Stimulated activated naive CD4-positive, alpha-beta T cell (primary cell): ENCODE measurements around the gene NEDD9.

Experiments used
- DNase-seq, 6 experiments: peaks; one replicate each; lab custom pipeline; 2025; lab: John Stamatoyannopoulos, UW

Gene NEDD9

DNA sequence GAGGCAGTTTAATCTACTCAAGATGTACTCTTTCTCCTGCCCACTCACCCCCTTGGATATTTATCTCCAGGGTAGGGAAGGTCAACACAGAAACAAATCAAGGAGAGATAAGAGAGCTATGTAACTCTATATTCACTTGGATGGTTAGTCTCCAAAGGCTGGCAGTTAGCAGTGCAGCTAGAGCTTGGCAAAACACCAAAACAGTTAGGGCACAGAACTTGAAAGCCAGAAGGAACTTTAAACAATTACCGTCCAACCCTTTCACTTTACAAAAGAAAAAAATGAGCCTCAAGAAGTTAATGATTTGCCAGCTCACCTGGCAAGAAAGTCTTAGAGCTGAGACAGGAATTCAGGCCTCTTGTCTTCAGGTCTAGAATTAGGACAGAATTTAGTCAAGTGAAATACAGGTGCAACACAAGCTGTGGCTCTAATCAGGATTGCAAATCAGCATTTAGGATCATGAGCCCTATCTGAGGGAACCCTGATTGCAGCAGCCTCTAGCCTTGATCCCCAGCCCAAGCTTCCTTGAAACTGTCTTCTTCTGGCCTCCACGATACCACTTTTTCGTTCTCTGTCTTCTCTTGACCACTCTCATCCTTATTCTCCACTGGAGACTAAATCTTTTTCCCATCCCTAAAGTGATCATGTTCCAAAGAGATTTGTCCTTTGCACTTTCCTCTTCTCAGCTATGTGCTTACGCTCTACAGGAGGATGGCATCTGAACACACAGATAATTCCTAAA, 14.9 kb downstream of the NEDD9 start:
- DNase-seq = no peak

- no peak for DNase-seq
Observed at GRCh38 chr6:11215773-11216172, 16.7 kb downstream of the NEDD9 start.

DNA sequence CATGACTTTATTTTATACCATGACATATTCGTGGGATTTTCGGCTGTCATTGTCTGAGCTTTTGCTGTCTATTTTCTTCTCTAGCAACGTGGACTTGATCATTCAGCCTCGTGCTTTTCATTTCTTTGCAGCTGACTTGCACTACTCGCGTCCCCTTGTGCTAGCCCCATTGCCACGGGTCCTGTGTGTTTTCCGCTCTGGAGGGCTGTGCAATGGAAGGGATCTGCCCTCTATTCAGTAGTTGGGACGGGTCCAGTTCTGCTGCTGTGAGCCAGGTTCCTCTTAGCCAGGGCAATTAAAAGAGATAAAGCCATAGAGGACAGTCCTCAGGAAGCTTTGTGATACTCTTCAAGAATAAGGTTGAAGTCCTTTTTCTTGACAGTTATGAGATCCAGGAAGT, 17.6 kb downstream of the NEDD9 start:
- no peak for DNase-seq

DNA sequence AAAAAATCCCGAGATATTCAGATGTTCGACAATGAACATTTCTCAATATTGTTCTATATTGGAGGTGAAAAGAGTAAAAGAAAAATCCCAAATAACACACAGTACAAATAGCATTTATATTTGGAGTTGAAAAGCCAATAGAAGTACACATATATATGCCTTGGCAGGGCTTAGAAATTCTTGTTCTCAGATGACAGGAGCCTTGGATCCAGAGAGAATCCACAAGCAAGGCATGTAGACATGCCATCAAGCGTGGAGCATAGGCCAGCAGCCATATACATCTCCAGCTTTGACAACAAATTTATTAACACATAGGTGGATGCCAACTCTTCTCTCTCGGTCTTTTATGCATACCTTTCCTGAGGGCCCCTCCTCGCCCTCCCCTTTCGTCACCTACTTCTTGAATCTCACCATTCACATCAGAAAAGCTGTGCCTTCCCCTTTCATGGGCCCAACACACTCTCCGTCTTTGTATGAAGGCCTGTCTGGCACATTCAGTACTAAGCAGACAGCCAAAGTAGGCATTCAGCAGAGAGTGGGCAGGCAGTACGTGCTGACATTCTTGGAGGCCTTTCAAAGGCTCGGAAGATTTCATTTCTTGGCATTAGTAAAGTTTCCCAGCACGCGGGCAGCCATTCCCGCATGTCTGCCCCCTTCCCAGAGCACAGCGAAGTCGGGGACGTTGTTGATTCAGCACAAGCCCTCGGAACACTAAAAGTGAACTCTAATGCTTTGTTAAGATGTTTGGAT, 18.2 kb downstream of the NEDD9 start:
- DNase-seq = no peak

- DNase-seq = no peak
Observed at GRCh38 chr6:11213422-11214021, 18.9 kb downstream of the NEDD9 start.

DNA sequence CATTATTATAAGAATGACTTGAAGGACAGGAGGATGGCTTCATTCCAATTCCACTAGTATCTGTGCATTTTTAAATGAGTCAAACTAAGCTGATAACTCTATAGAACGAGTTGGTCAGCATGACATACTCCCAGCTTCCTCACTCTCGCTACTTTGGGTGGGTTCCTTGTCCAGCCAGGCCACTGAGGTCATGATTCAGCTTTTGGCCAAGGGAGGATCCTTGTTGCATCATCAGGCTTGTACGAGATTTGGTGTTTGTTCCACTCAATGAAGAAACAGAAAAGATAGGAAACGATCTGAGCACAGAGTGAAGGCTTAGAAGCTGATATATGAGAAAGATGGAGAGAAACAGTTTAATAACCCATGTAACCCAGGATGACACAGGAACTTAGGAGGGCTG, 19.8 kb downstream of the NEDD9 start:
- no peak for DNase-seq

DNA sequence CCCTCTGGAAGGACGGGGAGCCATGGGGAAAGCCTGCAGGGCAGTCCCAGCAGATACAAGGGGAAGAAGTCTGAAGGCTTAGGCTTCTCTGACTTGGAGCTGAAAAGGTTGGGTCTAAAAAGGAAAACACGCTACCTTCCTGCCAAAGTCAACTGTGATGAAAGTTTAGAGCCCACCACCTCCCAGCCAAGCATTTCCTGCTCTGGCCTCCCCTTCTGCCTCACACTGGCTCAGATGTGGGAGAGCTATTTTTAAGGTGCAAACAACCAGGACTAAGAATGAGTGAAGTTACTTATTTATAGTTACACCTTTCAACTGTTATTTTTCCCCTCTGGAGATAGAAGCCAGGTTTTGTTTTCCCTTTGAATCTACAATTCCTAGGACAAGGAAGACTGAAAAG, 21.2 kb downstream of the NEDD9 start:
- DNase-seq = no peak

GRCh38 chr6:11210386-11211138, 21.9 kb downstream of the NEDD9 start:
- no peak for DNase-seq

DNA sequence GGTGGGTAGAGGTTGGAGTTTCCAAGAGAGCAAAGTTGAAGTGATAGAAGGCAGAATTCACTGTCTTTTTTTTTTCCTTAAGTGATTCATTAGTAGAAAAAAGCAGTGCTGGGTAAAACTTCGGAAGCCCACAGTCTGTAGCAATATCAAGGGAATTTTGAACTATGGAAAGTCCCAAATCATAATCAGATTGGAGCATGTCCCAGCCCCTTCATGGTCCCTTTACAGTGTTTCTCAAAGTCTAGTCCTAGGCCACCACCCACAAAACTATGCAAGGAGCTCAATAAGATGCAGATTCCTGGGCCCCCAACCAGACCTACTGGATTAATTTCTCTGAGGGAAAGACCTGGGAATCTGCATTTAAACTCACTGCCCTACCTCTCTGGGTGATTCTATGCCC, 22.6 kb downstream of the NEDD9 start:
- DNase-seq = no peak

DNA sequence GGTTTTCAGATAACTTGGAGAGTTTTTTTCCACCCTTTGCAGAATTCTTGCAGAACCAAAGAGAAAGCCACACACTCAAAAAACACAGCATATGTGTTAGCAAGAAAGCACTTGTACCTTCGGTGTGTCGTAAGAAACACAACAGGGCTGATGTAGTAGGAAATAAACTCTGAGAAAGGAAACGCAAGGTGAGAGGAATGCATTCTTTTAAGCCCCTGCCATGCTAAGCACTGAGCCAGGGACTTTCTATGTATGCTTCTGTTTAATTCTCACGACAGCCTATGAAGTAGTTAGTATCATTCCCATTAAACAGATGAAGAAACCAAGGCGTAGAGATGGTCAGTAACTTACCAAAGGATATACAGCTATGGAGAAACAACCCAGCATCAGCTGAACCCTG, 23.1 kb downstream of the NEDD9 start:
- DNase-seq = no peak

GRCh38 chr6:11208854-11209253, 23.6 kb downstream of the NEDD9 start:
- DNase-seq = no peak

GRCh38 chr6:11208267-11208666, 24.2 kb downstream of the NEDD9 start:
- DNase-seq = no peak

DNA sequence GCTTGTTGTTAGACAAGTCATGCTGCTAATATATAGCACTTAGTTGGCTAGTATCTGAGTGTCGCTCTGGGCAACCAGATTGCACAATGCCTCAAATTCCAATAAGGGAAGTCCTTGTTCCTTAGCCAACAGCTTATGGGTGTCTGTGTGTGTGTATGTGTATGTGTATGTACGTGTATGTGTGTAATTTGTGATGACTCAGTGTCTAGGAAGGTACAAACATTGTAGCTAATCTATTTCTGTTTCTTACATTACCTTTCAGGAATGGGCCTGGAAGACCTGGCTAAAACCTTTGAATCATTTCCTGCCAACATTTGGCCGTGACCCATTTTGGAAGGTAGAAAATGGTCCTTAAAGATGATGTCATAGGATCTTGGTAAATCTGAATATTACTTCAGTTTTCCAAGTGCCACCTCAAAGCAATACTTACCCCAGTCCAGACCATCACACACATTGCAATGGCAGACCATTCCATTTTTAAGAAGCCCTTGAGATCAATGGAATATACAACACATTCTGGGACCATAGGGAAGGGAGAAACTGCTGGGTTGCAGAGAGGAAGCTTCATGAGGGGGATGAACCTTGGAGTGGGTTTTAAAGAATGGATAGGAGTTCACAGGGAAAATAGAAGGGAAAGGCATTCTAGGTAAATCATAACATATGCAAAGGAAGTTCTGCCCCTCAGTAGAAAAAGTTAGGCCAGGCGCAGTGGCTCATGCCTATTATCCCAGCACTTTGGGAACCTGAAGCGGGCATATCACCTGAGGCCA, 25.1 kb downstream of the NEDD9 start:
- no peak for DNase-seq

GRCh38 chr6:11206576-11206975, 25.9 kb downstream of the NEDD9 start:
- DNase-seq = no peak

DNA sequence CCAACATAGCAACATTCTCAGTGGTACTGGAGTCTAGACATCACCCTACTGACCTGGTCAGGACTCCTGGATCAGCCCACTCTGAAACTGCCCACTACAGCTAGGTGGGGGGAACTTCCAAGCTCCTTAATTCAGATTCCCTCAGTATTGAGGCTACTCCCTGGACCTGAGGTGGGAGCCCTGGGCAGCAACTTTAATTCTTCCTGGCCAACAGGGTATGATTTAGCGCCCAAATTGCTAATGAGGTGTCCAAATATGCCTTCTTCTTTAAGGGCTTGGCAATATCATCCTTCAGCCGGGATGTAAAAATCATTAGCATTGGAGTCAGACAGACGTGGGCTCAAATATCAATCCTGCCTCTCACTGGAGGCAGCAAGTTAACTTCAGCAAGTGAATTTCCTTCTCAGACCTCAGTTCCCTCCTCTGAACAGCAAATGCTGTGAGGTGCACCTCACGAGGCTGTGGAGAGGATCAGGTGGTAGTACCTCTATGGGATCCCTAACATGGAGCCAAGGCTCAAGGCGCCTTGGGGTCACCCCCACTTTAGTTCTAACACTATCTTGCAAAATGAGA, 27.6 kb downstream of the NEDD9 start:
- no peak for DNase-seq

DNA sequence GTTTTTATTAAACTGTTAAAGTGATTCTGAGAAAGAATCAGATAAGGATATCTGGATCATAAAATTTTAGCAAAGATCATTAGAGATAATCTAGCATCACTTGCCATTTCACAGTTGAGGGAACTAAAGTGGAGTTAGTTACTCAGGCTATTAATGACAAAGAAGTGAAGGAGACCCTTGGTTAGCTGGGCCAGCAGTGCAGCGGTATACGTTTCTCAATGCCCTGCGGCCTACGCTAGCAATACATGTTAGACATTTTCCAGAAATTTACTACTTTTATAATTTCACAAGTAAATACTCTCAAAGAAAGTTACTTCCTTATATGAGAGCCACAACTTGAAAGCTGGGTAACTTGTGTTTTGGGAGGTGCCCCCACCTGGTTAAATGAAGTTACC, 28.5 kb downstream of the NEDD9 start:
- DNase-seq = no peak

DNA sequence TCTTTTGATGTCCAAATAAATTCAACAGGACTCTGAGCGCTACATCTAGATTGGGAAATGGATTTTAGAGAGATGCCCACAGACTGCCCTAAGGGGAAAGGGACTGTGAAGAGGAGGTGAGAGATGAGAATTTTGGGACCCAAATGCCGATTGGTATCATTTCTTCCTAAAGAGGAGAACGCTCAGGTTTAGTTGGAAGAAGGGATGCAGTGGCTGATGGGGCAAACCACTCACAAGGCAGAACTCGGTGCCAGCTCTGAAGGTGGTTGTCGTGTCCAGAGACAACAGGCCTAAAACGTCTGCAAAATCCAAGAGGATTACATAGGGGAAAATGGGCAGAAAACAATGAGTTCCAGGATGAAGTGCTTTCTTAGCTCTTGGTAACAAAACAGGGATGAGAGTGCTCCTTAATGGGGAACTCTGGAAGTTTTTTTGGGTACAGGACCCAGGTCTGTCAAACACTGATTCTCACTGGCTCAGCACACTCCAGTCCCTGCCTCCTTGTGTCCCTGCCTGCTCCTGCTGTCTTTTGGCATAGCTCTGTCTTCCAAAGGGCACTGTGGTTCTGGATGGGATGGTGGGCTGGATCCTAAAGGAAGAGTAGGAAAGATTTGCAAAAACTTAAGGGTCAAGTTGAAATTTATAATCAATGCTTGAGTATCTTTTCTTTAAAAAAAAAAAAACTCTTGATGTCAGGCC, 29.0 kb downstream of the NEDD9 start:
- no peak for DNase-seq

- DNase-seq = peak in 1 of 6 experiments; percentile 2
Observed at GRCh38 chr6:11202513-11203305, 29.8 kb downstream of the NEDD9 start.

DNA sequence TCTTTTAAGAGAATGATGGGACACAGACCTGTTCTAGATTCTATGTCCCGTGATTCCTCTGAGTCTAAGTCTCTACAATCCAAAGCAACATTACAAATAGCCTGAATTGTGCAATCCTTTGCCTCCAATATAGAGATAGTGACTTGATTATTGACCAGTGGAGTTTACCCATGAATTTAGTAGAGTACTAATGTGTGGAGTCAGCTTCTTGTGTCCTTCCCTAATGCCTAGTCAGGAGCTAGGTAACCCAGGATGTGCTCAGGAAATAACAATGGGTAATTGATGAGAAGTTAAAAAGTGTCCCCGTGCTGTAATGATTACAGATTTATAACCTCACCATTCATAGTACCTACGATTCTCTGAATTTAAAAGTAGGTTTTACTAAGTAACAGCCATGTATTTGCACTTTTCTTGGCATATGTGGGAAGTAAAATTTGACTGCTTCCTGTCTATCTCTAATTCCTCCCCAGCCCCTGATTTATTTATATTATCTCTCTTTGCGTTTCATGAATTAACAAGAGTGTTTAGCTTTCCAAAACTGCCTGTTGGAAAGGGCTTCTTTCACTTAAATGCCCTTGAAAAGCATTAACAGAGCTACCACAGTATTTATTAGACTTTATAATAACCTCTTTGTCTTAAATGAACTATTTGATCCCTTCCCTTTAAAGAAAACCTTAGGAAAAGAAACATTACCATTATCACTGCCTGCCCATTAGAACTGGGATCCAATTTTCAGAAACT, 30.5 kb downstream of the NEDD9 start:
- DNase-seq = no peak
